Measurements from ENCODE around the gene FOXP1. TPM values are rescaled to one million over a fixed set of nuclear protein-coding genes. Genes with fewer than 3 reads are reported as not detected.

FOXP1 gene
- total RNA-seq, 1 donor from 2014 or later: 33.2 TPM

DNA sequence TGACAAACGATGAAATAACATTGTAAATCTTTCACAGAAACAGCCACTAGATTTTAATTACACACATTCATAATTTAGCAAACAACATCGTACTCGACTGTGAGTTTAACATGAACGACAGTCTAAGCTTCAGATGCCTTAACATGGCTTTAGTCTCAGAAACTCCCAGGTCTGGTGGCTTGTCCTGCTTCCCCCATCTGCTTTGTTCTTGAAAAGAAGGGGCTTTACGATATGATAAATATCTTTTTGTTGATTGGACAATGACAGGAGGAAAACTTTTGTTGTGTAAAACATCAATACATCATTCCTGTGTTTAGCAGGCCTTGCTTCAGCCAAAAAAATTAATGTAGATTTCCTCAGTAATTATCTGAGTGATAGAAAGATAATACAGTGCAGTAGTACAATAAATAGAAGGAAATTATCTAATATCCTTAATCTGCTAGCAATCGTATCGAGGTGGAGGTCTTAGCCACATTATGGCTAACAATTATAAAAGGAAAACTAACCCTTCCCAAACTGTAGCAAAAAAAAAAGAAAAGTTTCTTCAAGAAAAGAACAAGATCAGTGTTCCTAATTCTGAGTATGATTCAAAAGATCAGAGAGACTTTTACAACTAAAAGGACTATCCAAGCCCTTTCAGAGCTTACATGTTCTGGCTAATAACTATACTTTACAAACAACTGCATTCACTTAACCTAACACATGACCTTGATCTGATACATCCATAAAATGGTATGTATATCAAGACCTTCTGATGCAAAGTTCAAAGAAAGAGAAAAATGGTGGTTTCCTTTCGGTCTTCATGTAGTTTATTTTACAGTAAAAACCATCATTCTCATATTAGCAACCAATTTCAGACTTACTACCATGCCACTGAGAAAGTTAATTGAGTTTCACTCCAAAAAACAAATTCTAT, 535.7 kb downstream of the FOXP1 start:
- DNase-seq (ENCODE audit: low read depth): no peak
- Histone ChIP-seq H3K36me3 (ENCODE audit: control insufficient read depth, insufficient read depth, low read length) (peaks cover 8% of the 10 kb centered on the region), H3K27me3 (ENCODE audit: control insufficient read depth, insufficient read depth, low read length) (no peaks in the 10 kb centered on the region), H3K4me3 (ENCODE audit: low read depth, low read length) (no peak overlapping the region)
- no peak for FAIRE-seq
- TF ChIP-seq, protein P1, sequence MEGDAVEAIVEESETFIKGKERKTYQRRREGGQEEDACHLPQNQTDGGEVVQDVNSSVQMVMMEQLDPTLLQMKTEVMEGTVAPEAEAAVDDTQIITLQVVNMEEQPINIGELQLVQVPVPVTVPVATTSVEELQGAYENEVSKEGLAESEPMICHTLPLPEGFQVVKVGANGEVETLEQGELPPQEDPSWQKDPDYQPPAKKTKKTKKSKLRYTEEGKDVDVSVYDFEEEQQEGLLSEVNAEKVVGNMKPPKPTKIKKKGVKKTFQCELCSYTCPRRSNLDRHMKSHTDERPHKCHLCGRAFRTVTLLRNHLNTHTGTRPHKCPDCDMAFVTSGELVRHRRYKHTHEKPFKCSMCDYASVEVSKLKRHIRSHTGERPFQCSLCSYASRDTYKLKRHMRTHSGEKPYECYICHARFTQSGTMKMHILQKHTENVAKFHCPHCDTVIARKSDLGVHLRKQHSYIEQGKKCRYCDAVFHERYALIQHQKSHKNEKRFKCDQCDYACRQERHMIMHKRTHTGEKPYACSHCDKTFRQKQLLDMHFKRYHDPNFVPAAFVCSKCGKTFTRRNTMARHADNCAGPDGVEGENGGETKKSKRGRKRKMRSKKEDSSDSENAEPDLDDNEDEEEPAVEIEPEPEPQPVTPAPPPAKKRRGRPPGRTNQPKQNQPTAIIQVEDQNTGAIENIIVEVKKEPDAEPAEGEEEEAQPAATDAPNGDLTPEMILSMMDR (IDR thresholded peaks at IDR 0.05; ENCODE audit: insufficient read depth, low read length, severe bottlenecking): no peak

DNA sequence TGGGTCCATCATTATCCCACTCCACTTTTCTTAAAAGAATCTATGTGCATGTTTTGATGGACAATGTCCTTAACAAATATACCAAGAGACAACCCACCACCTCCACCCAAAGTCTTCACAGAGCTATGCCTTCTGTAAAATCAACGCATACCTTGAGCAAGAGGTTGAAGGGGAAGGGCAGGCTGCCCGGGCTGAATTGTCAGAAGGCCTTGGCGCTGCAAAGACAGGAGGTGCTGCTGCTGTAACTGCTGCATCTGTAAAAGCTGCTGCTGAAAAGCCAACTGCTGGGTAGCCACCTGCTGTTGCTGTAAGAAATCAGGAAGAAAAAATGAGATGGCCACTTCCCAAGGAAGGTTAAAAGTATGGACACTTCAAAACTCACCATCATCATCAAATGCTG, 536.7 kb downstream of the FOXP1 start:
- no peak overlapping the region for H3K4me3 ChIP-seq (ENCODE audit: low read depth, low read length)
- FAIRE-seq (peak; percentile 28), DNase-seq (ENCODE audit: low read depth) (no peak)
- H3K27me3 ChIP-seq (ENCODE audit: control insufficient read depth, insufficient read depth, low read length): no peaks in the 10 kb centered on the region
- TF ChIP-seq, protein P1 (IDR thresholded peaks at IDR 0.05; ENCODE audit: insufficient read depth, low read length, severe bottlenecking): no peak
- peaks cover 8% of the 10 kb centered on the region for H3K36me3 ChIP-seq (ENCODE audit: control insufficient read depth, insufficient read depth, low read length)

DNA sequence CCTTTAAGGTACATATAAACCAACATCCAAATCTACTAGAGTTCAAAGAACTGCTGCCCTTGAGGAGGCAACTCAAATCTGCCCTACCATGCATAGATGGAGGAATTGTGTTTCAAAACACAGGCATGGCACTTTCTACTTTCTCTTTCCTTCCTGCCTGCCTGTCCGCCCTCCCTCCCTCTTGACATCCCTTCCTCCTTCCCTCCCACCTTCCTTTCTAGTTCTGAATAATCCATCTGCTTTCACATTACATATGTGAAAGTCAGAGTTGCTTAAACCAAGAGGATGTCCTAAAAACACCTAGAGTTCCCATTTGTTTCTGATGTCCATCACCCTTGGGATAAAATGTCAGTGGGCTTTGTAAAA, 537.6 kb downstream of the FOXP1 start:
- Histone ChIP-seq H3K27me3 (ENCODE audit: control insufficient read depth, insufficient read depth, low read length) (no peaks in the 10 kb centered on the region), H3K4me3 (ENCODE audit: low read depth, low read length) (no peak overlapping the region), H3K36me3 (ENCODE audit: control insufficient read depth, insufficient read depth, low read length) (peaks cover 11% of the 10 kb centered on the region)
- TF ChIP-seq, protein P1 (IDR thresholded peaks at IDR 0.05; ENCODE audit: insufficient read depth, low read length, severe bottlenecking): no peak
- DNase-seq (ENCODE audit: low read depth) (no peak), FAIRE-seq (no peak)

DNA sequence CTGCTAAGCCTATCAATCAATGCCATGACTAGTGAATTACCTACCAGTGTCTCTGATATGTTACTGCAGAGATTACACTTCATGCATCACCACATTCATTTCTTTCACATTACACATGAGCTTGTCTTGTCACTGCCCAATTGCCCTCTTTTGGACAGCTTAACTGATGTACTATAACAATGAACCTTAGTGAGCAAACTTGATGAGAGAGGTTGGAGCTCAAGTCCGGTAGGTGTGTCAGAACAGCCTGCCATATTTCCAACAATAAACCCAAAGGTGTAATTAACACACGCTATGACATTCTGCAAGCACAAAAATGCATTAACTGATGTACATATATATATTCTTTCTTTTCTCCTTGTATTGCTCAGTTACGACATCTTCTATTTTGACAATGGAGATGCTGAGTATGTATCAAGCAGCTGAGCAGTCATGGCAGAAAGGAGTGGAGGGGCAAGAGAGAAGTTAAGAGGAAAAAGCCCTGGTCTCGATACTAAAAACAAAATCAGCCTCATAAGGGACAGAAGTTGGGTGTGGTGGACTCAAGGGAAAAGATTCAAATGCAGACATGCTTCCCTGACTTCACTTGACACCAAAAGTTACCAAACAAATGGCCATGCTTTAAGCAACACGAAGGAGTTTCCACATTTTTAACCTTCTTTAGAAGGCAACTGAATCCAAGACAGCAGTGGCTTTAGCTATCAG, 538.2 kb downstream of the FOXP1 start:
- Histone ChIP-seq H3K27me3 (ENCODE audit: control insufficient read depth, insufficient read depth, low read length) (no peaks in the 10 kb centered on the region), H3K36me3 (ENCODE audit: control insufficient read depth, insufficient read depth, low read length) (peaks cover 13% of the 10 kb centered on the region), H3K4me3 (ENCODE audit: low read depth, low read length) (no peak overlapping the region)
- no peak for DNase-seq (ENCODE audit: low read depth)
- TF ChIP-seq, protein P1 (IDR thresholded peaks at IDR 0.05; ENCODE audit: insufficient read depth, low read length, severe bottlenecking): no peak
- peak; percentile 28 for FAIRE-seq

DNA sequence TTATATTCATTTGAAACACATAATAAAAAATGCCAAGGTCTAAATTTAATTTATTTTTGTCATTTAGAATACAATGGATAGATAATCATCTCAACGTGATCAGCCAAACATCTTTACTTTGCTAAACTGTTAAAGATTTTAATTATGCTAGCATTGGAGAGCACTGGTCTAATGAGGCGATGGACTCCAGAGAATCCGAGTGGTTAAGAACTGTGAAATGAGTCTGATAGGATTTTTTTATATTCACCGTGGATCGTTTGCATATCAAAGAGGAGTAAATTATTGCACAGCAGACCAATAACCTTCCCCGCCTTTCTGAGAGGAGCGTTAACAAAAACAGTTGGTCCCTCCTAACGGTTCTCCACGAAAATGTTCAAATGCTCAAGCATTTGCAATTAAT, 540.8 kb downstream of the FOXP1 start:
- TF ChIP-seq, protein P1 (IDR thresholded peaks at IDR 0.05; ENCODE audit: insufficient read depth, low read length, severe bottlenecking): no peak
- no peak for DNase-seq (ENCODE audit: low read depth)
- Histone ChIP-seq H3K27me3 (ENCODE audit: control insufficient read depth, insufficient read depth, low read length) (no peaks in the 10 kb centered on the region), H3K4me3 (ENCODE audit: low read depth, low read length) (no peak overlapping the region), H3K36me3 (ENCODE audit: control insufficient read depth, insufficient read depth, low read length) (peaks cover 15% of the 10 kb centered on the region)
- no peak for FAIRE-seq

Data from bronchial epithelial cell (primary cell).